ES-I3 (cell line): ENCODE data around the gene FNBP1.

Experiments
- H3K36me3 ChIP-seq: 2 replicates; pipeline ENCODE4 v1.6.1; 2013; ENCODE audit warnings: mild to moderate bottlenecking, low read length, control low read depth, moderate library complexity; ENCODE audit not compliant: insufficient read depth
- H3K4me1 ChIP-seq: 2 replicates; pipeline ENCODE4 v1.6.1; 2013; ENCODE audit warnings: mild to moderate bottlenecking, control low read depth, low read length; ENCODE audit not compliant: insufficient read depth
- H3K9ac ChIP-seq: 2 replicates; pipeline ENCODE4 v1.6.1; 2013; ENCODE audit warnings: low read depth, mild to moderate bottlenecking, low read length, moderate library complexity
- H3K9me3 ChIP-seq: 2 replicates; pipeline ENCODE4 v1.6.1; 2013; ENCODE audit warnings: mild to moderate bottlenecking, low read length, moderate library complexity; ENCODE audit not compliant: control insufficient read depth, insufficient read depth

Gene FNBP1

DNA sequence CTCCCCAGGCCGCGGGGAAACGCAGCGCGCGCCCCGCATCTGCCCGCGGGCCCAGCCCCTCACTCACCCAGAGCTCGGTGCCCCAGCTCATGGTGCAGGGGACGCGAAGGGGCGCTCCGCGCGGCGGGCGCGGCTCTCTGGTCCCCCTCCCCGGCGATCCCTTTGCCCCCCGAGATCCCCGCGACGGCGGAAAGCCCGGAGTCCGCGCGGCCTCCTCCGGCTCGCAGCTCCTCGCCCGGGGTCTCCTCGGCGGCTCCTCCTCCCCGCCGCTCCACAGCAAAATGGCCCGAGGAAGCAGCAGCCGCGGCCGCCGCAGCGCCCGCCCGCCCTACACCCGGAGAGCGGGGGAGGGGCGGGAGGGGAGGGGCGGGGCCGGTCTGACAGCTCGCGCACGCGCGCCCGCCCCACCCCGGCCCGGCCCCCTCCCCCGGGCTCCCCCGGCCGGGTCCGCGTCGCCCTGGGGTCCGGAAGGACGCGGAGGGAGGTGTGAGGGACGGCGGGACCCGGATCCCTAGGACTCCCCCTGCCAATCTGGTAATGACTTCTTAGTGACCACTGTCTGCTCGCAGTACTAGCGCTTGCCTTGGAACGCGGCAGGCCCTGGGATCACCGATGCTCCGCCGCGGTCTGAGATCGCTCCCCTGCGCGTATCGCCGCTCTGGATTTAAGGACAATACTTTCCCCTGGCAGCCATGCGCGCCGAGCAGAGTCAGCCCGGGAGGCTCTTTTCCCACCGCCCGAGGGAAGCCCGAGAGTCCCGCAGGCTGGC is at the start of gene FNBP1:
FNBP1 (minus strand) TSS at position 305 of the 769 bp plus-strand sequence; CDS start at position 91, 214 bp downstream.
- Histone ChIP-seq H3K9me3 (no peaks in the 10 kb centered on the region), H3K9ac (peak within 1 kb of the TSS; percentile 78), H3K36me3 (no peaks in the 10 kb centered on the region), H3K4me1 (0 out of 2 replicates have a peak, but pooled peaks cover 7% of the 10 kb centered on the region)

- H3K36me3 ChIP-seq = peaks cover 18% of the 10 kb centered on the region
- no peaks in the 10 kb centered on the region for H3K9me3 ChIP-seq
- no peak overlapping the region for H3K9ac ChIP-seq
- H3K4me1 ChIP-seq = no peaks in the 10 kb centered on the region
These were observed 47.9 kb upstream of the FNBP1 start for GRCh38 chr9:130090915-130091314.

GRCh38 chr9:130089141-130089540 is 46.2 kb upstream of the FNBP1 start:
- Histone ChIP-seq H3K9ac (no peak overlapping the region), H3K9me3 (no peaks in the 10 kb centered on the region), H3K36me3 (peaks cover 21% of the 10 kb centered on the region), H3K4me1 (no peaks in the 10 kb centered on the region)

- H3K4me1 ChIP-seq = no peaks in the 10 kb centered on the region
These were observed 45.1 kb upstream of the FNBP1 start for GRCh38 chr9:130088051-130088450.

DNA sequence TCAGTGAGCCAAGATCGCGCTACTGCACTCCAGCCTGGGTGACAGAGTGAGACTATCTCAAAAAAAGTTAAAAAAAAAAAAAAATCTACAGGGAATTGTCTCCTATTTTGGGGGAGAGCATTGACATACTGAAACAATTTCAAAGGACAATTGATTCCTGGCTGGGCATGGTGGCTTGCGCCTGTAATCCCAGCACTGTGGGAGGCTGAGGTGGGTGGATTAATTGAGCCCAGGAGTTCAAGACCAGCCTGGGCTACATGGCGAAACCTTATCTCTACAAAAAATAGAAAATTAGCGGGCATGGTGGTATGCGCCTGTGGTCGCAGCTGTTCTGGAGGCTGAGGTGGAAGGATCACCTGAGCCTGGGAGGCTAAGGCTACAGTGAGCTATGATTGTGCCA is 41.3 kb upstream of the FNBP1 start:
- H3K9ac ChIP-seq = no peak overlapping the region
- no peaks in the 10 kb centered on the region for H3K4me1 ChIP-seq
- H3K9me3 ChIP-seq = no peaks in the 10 kb centered on the region
- H3K36me3 ChIP-seq = peaks cover 6% of the 10 kb centered on the region

More at GRCh38 chr9:130088051-130088450, 45.1 kb upstream of the FNBP1 start:
- Histone ChIP-seq H3K9me3 (no peaks in the 10 kb centered on the region), H3K9ac (no peak overlapping the region), H3K36me3 (peaks cover 17% of the 10 kb centered on the region)

DNA sequence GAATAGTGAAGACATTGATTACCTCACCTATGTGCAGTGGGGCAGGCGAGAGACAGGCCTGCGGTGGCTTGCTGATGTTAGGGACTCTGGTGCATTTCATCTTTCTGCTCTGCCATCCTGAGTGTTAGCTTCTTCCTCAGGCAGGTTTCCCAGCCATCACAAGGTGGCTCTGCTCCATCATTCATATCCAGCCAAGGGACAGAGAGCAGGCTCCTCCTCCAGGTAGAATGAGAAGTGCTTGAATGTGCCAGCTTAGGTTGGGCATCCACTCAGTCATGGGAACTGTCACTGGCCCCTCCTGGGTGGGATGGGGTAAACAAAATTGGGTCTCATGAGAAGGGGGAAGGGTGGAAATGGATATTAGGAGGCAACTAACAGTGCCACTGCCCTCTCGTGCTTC is 35.6 kb upstream of the FNBP1 start:
- Histone ChIP-seq H3K4me1 (peaks cover 4% of the 10 kb centered on the region; the same call in 1 of the 2 replicates), H3K36me3 (peaks cover 13% of the 10 kb centered on the region), H3K9me3 (no peaks in the 10 kb centered on the region), H3K9ac (no peak overlapping the region)

DNA sequence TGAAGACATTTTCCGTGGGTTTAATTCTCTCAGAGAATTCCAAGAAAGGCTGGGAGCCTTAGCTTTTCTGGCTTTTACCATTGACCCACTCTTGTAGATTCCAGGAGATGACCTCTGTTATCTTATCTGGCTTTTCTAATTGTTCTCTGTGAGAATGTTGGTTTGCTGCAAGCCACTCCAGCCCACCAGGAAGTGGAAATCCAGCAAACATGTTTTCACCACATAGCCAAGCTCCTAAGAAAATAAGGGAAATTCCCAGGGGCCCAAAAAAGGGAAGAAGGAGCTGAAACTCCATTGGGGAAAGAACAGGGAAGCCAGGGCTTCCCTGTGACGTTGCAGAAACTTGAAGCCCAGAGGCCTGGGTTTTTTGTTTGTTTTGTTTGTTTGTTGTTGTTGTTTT is 30.4 kb upstream of the FNBP1 start:
- Histone ChIP-seq H3K36me3 (peaks cover 10% of the 10 kb centered on the region), H3K4me1 (peaks cover 11% of the 10 kb centered on the region), H3K9me3 (no peaks in the 10 kb centered on the region), H3K9ac (no peak overlapping the region)

- no peak overlapping the region for H3K9ac ChIP-seq
- peaks cover 11% of the 10 kb centered on the region for H3K4me1 ChIP-seq
- H3K36me3 ChIP-seq = peaks cover 10% of the 10 kb centered on the region
- no peaks in the 10 kb centered on the region for H3K9me3 ChIP-seq
These were observed 29.7 kb upstream of the FNBP1 start for GRCh38 chr9:130072515-130073235.

GRCh38 chr9:130069048-130069447 is 26.1 kb upstream of the FNBP1 start:
- peaks cover 14% of the 10 kb centered on the region for H3K4me1 ChIP-seq
- no peak overlapping the region for H3K9ac ChIP-seq
- H3K9me3 ChIP-seq = no peaks in the 10 kb centered on the region
- H3K36me3 ChIP-seq = no peaks in the 10 kb centered on the region

- no peaks in the 10 kb centered on the region for H3K9me3 ChIP-seq
- no peaks in the 10 kb centered on the region for H3K36me3 ChIP-seq
- 0 out of 2 replicates have a peak, but pooled peaks cover 6% of the 10 kb centered on the region for H3K4me1 ChIP-seq
- no peak overlapping the region for H3K9ac ChIP-seq
These were observed 21.6 kb upstream of the FNBP1 start for GRCh38 chr9:130064621-130065020.

- Histone ChIP-seq H3K9ac (no peak overlapping the region), H3K9me3 (no peaks in the 10 kb centered on the region), H3K36me3 (no peaks in the 10 kb centered on the region), H3K4me1 (0 out of 2 replicates have a peak, but pooled peaks cover 6% of the 10 kb centered on the region)
These were observed 19.8 kb upstream of the FNBP1 start for GRCh38 chr9:130062750-130063149.

GRCh38 chr9:130060296-130060695 is 17.3 kb upstream of the FNBP1 start:
- H3K9ac ChIP-seq = no peak overlapping the region

GRCh38 chr9:130058887-130059286 is 15.9 kb upstream of the FNBP1 start:
- Histone ChIP-seq H3K9ac (no peak overlapping the region), H3K36me3 (no peaks in the 10 kb centered on the region), H3K9me3 (no peaks in the 10 kb centered on the region), H3K4me1 (peaks cover 4% of the 10 kb centered on the region; the same call in 1 of the 2 replicates)

More at GRCh38 chr9:130060296-130060695, 17.3 kb upstream of the FNBP1 start:
- Histone ChIP-seq H3K9me3 (no peaks in the 10 kb centered on the region), H3K4me1 (0 out of 2 replicates have a peak, but pooled peaks cover 6% of the 10 kb centered on the region), H3K36me3 (no peaks in the 10 kb centered on the region)

- H3K9me3 ChIP-seq = no peaks in the 10 kb centered on the region
- H3K4me1 ChIP-seq = peaks cover 4% of the 10 kb centered on the region; the same call in 1 of the 2 replicates
- no peak overlapping the region for H3K9ac ChIP-seq
- H3K36me3 ChIP-seq = no peaks in the 10 kb centered on the region
These were observed 15.2 kb upstream of the FNBP1 start for GRCh38 chr9:130058154-130058553.
